NCI-H1105 treated with DMSO at 0.1 percent for 48 hours (cell line): Measurements from ENCODE around the gene OR56A3.
"Not testable (repeated sequence)": the region's sequence is repeated elsewhere in the genome, so short reads cannot be mapped to it uniquely, and the experiment has no call there.

Experiments
- DNase-seq: peaks from one replicate; lab custom pipeline; 2025; lab: John Stamatoyannopoulos, UW

The OR56A3 gene, protein sequence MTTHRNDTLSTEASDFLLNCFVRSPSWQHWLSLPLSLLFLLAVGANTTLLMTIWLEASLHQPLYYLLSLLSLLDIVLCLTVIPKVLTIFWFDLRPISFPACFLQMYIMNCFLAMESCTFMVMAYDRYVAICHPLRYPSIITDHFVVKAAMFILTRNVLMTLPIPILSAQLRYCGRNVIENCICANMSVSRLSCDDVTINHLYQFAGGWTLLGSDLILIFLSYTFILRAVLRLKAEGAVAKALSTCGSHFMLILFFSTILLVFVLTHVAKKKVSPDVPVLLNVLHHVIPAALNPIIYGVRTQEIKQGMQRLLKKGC

DNA sequence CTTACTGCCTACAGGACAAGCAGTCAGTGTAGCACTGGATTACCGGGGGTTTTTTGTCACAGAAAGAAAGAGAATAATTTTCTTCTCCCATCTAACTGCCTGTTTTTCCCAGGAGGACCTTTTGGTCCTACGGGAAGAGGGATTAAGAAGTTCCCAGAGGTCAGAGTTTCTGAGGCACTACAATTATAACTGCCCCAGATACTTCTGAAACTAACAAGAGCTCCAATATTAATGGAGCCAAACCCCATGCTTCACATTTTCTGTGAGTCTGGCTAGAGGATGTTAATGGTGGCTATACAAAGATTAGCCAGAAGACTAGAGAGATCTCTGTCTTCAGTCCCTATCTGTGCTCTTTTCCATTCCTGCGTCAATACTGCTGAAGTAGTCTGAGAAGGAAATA lies at the start of gene OR56A3:
TSS of gene OR56A3 (plus strand) at position 301 of the 400 bp plus-strand sequence. CDS start 5,096 bp downstream, outside the sequence.
- no peak for DNase-seq

DNA sequence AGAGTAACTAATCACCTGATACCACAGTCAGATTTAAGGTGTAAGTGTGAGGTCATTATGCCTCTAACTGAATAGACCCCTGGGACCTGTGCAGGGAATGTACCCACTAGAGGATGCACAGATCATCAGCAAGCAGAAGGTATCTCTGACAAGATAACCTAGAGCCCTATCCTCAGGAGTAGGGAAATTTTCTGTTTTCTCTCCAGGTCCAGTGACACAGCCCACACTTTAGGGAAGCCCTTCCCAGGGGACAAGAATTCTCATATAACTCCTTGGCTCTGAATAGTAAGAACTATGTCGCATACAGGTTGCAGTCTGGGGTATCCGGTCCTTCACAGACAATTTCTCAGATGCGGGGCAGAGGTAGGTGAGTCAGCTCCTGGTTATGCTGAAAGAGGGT lies 49.1 kb upstream of the OR56A3 start, which contains the start of gene OR52E5:
TSS of gene OR52E5 (plus strand) at position 301 of the 400 bp plus-strand sequence. CDS start 7,569 bp downstream, outside the sequence.
- no peak for DNase-seq

DNA sequence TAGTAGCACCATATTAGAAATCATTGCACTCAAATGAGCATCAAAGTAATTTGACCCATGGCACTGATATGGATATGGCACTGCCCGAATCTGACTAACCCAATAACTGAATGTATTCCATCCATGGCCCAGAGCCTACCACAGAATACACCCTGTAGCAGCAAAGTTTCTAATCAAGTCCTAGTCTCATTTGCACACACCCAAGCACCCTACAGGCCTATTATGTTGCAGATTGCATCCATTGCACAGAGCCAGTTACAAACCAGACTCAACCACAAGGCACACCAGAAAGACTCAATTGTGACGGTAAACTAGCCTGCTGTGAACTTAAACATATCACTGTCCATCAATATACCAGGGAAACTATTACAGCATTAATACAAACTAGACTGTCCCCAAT lies 42.5 kb upstream of the OR56A3 start:
- DNase-seq, result no peak

DNA sequence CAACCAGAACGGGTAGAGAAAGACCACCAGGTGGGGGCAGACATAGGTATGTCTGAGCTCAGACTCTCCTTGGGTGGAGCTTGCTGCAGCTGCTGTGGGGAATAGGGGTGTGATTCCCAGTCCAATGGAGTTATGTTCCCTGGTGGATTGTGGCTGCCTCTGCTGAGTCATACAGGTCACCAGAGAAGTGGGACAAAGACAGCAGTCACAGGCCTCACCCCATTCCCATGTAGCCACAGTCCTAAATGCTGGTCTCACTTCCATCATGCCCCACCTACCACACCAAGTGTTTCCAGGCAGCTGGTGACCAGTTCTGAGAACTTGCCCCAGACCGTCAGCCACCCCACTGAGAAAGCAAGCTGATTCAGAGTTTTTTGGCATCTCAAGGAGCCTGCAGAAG lies 31.5 kb upstream of the OR56A3 start:
- no peak for DNase-seq

DNA sequence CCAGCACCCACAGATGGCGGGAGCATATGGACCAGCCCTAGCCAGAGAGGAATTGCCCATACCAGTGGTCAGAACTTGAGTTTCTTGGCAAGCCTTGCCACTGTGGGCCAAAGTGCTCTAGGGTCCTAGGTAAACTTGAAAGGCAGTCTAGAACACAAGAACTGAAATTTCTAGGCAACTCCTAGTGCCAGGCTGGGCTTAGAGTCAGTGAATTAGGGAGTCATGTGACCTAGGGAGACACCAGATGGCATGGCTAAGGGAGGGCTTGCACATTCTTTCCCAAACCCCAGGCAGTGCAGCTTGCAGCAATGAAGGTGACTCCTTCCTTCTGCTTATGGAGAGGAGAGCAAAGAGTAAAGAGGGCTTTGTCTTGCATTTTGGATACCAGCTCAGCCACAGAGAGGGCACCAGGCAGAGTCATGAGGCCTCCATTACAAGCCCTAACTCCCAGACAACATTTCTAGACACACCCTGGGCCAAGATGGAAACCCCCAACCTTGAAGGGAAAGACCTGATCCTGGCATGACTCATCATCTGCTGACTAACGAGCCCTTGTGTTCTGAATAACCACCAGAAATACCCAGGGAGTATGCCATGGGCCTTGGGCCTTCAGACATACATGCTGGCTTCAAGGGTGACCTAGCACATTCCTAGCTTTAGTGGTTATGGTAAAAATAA lies 19.2 kb upstream of the OR56A3 start:
- no peak for DNase-seq

- DNase-seq, result no peak
These were observed 18.6 kb upstream of the OR56A3 start for GRCh38 chr11:5923427-5923776.

GRCh38 chr11:5923794-5924193 lies 18.3 kb upstream of the OR56A3 start:
- DNase-seq, result no peak

DNA sequence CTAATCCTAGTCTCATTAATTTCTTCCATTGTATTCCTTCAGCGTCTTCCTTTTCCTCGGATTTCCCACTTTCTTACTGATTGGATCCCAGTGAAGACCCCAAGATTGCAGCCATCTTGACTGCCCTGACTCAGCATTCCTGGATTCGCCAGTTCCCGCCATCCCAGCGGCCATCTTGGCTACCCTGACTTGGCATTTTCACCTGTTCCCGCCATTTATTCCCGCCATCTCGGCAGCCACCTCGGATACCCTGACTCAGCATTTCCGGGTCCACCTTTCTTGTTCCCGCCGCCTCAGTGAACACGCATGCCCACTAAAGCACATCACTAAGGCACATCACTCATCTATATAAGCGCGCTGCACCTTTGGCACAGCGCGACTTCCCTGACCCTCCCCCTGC lies 13.8 kb upstream of the OR56A3 start:
- no peak for DNase-seq

DNA sequence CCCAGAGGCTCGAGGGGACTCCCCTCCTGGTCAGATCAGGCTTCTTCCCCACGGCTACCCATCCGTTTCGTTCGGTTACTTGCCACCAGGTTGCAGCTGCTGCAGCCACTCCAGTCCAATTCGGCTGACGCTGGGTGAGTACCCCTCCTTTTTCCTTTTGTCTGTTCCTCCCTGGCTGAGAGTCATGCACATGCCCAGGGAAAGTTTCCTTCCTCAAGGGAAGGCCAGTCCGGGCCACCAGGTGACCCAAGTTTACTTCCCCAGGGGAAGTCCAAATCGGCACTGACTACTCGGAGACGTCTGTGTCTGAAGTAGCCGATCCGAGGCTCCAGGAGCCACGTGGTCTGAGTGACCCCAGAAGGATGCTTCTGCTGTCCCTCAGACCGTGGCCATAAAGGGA lies 13.2 kb upstream of the OR56A3 start:
- DNase-seq, result no peak

DNA sequence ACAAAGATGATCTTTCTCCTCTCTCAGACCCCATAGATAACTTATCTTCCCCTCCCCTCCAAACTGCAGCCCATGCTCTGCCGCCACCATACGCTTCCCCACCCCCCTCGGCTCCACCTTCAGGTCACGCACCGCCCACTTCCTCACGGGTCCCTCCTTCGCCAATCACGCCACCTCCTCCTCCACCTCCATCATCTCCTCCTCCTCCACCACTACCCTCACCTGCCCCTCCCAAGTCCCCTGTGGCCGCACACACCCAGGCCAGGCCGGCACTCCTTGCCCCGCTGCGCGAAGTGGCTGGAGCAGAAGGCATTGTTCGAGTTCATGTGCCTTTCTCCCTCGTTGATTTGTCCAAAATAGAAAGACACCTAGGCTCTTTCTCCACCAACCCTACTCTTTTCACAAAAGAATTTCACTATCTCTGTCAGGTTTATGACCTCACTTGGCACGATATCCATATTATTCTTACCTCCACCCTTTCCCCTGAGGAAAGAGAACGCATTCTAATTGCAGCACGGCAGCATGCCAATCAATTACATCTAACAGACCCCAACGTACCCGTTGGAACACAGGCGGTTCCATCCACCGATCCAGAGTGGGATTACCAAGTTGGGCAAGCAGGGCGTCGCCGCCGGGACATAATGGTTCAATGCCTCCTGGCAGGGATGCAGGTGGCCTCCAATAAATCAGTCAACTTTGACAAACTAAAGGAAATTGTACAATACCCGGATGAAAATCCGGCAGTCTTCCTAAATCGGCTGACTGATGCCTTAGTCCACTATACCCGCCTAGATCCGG lies 12.3 kb upstream of the OR56A3 start:
- no peak for DNase-seq

GRCh38 chr11:5930614-5931013 lies 11.4 kb upstream of the OR56A3 start:
- no peak for DNase-seq

DNA sequence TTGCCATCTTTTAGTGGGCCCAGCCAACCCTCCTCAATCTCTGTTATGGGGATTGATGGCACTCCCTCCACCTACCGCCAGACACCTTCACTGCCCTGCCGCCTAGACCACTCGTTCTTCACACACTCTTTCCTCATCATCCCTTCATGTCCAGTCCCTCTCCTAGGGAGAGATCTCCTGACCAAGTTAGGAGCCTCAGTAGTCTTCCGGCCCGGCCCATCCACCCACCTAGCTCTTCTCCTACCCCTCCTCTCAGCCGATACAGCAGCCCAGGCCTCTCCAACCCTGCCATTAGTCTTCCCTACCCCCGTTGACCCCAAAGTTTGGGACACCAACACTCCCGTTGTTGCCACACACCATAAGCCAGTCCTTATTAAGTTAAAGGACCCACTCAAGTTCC lies 11.0 kb upstream of the OR56A3 start:
- no peak for DNase-seq

- no peak for DNase-seq
These were observed 9.4 kb upstream of the OR56A3 start for GRCh38 chr11:5932671-5933070.

DNA sequence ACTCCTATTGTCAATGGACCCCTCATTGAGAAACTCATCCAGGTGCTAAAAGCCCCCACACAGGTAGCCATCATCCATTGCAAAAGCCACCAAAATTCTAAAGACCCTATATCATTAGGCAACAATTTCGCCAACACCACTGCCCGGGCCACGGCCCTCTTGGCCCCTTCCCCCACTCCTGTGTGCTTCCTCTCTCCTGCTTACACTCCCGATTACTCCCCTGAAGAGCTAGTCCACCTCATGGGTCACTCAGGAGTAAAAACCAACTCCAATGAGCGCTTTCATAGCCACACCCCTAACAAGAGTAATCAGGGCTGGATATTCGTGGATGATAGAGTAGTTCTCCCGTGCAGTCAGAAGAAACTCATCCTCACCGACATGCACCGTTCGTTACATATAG lies 8.9 kb upstream of the OR56A3 start:
- DNase-seq, result no peak

DNA sequence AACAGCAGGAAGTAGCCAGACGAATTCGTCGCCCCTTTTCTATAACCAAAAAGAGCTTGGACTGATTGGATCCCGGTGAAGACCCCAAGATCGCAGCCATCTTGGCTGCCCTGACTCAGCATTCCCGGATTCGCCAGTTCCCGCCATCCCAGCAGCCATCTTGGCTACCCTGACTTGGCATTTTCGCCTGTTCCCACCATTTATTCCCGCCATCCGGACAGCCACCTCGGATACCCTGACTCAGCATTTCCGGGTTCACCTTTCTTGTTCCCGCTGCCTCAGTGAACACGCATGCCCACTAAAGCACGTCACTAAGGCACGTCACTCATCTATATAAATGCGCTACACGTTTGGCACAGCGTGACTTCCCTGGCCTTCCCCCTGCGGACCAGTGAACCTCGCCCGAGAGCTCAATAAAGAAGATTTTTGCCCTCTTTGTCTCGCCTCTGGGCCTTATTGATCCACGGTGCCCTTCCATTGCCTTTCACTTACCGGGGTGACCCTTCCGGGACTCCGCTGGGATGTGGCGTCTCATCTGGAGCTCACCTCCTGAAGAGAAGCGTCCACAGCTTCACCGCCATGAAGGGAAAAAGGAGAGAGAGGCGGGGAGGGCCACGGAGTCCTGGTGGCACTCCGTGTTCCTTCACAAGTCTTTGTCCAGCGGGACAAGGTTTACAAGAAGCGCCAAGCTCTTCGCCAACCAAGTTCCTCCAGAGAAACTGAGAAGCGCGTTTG lies 4.0 kb upstream of the OR56A3 start:
- DNase-seq, result peak; percentile 43

DNA sequence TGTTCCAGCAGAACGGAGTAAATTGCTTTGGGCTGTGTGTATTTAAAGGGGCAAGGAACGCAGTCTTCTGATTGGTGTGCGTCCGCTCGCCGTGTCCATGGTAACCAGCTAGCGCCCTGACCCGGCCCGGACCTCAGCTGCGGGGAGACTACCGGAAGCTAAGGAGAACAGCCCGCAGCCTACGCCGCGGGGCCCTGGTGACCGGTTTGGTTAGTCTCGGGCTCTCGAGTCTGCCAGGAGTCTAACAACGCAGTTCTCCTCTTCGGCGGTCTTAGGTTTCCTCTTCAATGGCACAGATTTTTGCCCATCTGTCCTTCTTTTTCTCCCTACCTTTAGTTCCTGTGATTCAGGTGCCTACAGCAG lies 3.5 kb upstream of the OR56A3 start:
- peak; percentile 64 for DNase-seq

DNA sequence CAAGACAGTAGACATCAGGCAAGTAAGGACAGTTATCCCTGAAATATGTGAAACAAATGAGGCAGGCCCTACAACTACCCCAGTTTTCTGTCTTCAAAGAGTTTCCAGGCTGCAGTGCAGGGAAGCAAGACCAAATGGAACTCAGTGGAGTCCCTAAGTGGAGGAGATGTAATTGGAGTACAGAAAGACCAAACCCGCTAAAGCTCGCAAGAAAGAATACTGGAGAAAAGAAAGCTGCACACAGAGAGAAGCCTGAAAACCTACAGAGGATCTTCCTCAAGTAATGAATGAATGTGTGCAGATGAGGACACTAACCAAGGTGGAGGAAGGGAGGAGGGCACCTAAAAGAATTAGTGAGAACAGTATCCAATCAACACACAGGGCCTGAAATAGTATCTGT lies 1.3 kb upstream of the OR56A3 start:
- no peak for DNase-seq

- DNase-seq, result no peak
These were observed 13.5 kb downstream of the OR56A3 start for GRCh38 chr11:5955586-5955985.

GRCh38 chr11:5960704-5961320 lies 18.8 kb downstream of the OR56A3 start:
- not testable (repeated sequence) for DNase-seq

DNA sequence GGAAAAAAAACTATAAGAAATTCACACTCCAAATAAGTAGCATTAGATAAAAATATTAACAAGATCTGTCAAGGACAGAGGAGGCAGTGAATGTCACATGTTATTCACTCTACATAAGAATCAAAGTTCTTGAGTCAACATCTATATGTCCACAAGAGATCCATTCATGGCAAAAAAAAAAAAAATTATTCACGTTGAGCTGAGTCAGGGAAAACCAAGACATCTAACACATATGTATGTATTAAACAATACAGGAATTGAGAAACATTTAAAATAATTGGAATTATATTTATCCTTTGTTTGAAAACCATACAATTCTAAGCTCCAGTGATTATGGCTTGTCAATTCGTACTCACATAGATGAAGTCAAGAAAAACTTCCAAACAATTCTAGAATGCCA lies 24.9 kb downstream of the OR56A3 start:
- no peak for DNase-seq

DNA sequence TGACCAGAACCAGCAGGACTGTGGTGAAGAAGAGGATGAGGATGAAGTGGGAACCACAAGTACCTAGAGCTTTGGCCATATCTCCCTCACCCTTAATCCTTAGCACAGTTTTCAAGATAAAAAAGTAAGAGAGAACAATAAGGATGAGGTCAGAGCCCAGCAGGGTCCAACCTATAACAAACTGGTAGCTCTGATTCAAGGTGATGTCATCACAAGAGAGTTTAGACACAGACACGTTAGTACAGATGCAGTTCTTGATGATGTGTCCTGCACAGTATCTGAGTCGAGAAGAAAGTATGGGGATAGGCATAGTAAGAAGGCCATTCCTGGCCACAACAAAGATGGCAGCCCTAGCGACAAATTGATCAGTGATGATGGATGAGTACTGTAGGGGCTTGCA lies 25.7 kb downstream of the OR56A3 start:
- no peak for DNase-seq

DNA sequence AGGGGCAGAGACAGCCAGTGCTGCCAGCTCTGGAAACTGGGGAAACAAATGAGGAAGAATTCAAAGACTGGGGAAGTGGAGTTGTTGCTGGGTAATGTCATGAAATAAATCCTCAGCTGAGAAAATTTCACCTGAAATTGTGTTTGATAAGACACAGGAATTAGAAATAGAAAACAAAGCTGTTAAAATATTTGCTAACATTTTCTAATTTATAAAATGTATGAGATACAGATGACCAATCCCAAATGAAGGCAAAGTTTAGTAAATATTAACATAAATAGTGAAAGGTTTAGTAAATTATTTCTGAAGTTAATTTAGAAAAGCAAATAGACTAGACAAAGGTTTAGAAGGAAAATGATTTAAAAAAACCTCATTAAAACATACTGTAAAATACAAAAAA lies 26.3 kb downstream of the OR56A3 start, which contains the start of gene OR56A5:
TSS of gene OR56A5 (minus strand) at position 101 of the 400 bp plus-strand sequence. CDS start at position 101, 0 bp downstream.
- DNase-seq, result no peak
